GM18505 (cell line): ENCODE results near the gene HS3ST4.

Experiments used
- ATAC-seq: cut with Tn5 transposase; IDR thresholded peaks from one replicate; pipeline ENCODE4 v1.9.1; 2021; ENCODE audit not compliant: unreplicated experiment
- POLR2A ChIP-seq: IDR thresholded peaks from 4 replicates; pipeline ENCODE4 v1.6.1; 2011; ENCODE audit warnings: borderline replicate concordance; ENCODE audit not compliant: insufficient read depth, insufficient read length; ENCODE audit errors: extremely low read depth

Gene HS3ST4

DNA sequence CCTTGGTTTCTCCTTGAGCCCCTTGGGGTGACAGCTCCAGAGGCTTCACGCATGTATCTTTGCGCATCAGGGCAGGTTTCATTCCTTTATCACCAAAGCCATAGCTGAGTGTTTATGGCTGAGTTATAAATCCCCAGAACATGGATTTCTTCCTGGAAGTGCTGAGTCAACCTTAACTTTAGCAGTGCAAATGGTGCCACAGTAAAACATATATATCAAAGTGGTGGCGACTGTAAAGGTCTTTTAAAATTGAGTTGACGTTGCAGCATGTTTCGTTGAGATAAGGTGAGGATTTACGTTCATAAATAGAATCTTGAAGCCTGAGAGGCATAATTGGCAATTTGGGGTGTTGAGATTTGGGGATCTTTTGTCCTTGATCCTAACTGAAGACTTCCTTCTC lies 214.1 kb downstream of the HS3ST4 start:
- no peak for ATAC-seq
- no peak for TF ChIP-seq POLR2A

DNA sequence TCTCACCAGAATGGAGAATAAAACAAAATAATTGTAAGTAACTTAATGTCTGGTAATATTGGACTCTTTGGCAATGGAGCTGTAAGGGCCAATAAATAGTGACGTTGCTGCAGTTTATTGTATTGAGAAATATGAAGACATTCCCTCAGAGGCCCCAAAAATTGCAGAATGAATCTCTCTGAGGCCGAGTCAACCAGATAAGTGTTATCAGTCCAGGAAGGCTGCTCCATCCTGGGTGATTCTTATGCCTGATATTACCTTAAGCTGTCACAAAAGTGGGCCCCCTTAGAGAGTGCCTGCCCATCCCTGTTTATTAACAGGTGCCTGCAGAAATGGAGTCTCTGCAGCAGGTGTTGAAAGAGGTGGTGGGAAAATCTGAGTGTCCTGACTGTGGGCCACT lies 219.2 kb downstream of the HS3ST4 start:
- no peak for ATAC-seq
- TF ChIP-seq POLR2A = no peak

DNA sequence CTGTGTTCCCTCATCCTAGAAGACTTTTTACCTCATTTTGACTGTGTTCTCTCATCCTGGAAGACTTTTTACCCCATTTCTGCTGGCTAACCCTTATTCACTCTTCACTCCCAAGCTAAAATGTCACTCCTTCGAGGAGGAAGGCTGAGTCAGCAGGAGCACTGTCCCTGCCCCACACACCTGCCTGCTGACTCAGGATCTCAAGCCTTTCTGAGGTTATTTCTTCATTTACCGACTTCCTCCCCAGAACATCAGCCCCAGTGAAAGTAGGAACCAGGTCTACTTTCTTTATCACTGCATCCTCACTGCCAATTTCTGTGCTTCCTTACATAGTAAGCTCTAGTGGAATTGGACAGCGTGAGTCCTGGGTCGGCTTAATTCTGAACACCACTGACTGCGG lies 220.6 kb downstream of the HS3ST4 start:
- TF ChIP-seq POLR2A = no peak
- no peak for ATAC-seq

DNA sequence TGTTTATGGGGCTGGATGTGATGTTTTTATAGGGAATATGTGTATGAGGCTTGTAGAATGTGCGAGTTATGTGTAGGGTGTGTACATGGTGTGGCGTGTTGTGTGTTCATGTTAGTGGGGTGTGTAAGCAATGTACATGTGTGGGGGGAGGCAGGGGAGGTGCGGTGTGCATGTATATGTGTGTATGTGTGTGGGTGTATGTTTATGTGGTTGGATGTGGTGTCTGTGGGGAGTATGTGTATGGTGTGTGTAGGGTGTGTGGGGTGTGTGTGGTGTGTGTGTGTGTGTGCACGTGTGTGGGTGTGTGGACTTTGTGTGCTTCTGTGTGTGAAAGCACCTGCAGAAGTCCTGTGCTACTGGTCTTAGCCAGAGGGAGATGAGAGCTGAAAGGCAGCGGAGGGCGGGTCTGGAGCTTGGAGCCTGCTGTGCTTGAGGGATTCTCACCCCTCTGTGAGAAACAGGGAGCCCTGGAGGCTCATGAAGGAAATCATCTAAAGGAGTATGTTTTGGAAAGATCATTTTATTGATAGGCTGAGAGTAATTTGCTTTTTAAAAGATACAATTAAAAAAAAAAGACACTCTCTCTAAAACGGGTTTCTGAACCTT lies 222.7 kb downstream of the HS3ST4 start:
- no peak for ATAC-seq
- TF ChIP-seq POLR2A = no peak

DNA sequence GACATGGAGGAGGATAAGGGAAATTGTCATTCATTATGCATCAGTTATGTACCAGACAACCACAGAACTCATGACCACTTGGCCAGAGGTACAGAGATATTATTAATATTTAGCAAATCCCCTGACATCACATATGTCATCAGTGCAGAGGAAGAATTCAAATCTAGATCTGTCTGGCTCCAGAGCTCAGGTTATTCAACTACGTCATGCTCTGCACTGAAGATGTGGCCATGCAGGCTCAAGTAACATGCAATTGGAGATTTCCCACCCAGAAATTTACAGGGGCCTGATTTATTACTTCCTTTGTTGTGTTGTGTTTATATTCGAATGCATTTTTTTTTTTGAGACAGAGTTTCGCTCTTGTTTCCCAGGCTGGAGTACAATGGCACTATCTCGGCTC lies 224.3 kb downstream of the HS3ST4 start:
- no peak for ATAC-seq
- TF ChIP-seq POLR2A = no peak

DNA sequence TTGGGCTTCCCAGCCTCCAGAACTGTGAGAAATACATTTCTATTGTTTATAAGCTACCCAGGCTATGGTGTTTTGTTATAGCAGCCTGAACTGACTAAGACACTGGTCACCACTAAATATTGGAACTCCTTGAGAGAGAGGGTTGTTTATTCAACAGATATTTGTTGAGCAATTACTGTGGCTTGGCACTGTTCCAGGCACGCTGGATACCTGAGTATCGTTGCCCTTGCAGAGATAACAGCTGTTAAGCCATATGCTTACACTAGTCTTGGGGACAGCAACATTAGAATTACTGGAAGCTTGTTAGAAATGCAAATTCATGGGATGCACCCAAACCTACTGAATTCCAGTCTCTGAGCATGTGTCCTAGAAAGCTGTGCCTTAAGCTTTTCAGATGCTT lies 230.7 kb downstream of the HS3ST4 start:
- TF ChIP-seq POLR2A = no peak
- ATAC-seq = no peak

DNA sequence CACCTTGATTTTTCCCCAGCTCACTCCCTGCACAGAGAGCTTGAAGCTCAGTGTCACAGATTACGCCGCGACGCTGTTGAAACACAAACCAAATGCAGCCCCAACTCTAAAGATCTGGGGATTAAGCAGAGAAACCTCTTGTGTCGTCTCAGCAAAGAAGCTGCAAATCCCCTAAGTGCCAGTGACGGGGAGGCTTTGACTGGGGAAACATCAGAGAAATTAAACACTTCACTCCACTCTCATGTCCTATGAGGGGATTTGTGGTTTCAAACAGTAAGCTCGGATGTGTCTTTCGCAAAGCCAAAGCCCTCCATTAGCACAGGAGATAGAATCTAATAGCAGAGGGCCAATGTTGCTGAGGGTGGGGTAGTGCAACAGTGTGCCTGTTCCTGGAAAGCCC lies 233.7 kb downstream of the HS3ST4 start:
- no peak for ATAC-seq
- no peak for TF ChIP-seq POLR2A

DNA sequence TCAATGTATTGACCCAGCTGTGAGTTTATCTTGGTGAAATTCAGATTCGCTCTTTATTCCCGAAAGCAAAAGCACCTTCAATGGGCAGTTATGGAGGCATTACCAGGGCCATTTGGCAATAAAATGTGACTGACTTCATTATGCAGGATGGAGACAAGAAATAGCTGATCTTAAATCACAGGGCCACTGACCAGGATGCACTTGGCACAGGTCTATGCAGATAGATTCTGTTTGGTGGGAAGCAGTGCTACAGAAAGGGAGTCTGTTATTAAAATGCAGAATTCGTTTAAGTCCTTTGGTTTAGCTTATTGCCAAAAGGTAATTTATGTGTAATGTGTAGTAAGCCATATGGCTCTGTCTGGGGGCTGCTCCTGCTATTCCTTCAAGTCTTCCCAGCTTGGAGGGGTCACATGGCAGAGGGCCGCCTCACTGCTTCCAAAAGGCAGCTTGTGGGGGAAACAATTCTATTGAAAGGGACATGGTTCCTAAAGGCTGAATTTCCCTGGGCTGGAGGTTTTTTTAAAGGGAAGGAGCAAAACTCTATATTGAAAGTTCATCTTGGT lies 239.8 kb downstream of the HS3ST4 start:
- TF ChIP-seq POLR2A = no peak
- no peak for ATAC-seq

DNA sequence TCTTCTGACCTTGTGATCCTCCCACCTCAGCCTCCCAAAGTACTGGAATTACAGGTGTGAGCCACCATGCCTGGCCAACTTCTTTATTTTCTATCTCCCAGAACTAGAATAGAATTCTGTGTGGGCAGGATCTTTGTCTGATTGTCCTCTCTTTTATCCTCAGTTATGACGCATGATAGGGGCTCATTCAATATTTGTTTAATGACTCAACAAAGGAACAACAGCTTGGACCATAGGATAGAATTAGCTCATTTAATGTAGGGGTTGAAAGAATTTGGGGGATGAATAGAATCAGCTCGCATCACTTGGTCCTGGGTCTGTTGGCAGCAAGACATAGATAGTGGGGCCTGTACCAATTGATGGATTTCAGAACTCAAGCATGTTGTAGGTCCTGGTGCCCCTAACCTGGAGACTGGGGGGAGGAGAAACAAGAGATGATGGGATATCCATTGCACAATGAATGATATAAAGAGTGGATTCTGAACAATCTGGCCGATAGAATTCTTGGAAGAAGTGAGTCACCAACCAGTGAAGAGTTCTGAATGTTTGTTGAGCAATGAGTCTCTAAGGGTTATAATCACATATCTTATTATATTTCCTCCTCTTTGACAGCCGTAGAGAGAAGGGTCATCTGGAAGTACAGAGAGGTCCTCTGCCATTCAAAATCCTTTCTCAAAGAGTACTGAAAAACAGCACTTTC lies 250.2 kb downstream of the HS3ST4 start:
- ATAC-seq = no peak
- no peak for TF ChIP-seq POLR2A

DNA sequence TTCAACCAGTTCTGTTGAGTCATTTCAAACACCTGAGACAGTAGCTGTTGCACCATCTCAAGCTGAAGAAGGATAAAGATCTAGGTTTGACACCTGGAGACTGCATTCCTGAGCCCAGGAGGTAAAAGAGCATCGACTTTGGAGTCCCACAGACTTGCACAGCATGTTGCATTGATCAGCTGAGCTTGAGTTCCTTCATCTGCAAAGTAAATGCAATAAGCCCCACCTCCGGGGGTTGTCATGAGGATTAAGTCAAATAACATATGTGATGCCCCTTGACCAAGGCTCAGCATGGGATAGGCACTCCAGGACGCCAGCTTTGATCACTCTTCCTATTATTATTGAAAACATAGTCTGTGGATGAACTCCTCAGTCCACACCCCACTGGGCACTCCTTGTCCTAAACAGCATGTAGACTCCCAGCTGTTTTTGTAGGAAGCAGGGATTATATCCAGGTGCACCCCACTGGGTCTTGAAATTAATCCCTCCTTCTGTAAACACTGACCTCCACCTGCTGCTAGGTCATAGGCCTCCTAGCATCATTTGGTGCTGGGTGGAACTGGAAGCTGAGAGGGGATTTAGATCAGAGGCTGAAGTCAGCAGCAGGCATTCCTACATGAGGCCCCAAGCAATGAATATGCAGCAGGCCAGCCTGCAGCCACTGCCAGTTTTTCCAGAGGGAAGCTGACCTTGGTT lies 259.0 kb downstream of the HS3ST4 start:
- no peak for TF ChIP-seq POLR2A
- no peak for ATAC-seq

DNA sequence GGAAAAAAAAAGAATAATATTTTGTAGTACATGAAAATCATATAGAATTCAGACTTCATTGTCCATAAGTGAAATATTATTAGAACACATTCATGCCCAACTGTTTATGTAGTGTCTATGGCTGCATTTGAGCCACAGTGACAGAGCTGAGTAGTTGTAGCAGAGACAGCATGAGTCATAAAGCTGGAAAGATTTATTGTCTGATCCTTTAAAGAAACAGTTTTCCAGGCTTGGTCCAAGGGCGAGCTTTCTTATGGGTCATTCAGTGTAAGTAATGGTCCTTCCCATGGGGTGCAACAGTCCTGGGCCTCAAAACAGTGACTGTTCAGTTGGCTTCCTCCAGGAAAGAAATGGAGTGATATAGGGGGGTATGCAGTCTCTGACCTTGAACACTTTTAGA lies 260.2 kb downstream of the HS3ST4 start:
- TF ChIP-seq POLR2A = no peak
- ATAC-seq = no peak

DNA sequence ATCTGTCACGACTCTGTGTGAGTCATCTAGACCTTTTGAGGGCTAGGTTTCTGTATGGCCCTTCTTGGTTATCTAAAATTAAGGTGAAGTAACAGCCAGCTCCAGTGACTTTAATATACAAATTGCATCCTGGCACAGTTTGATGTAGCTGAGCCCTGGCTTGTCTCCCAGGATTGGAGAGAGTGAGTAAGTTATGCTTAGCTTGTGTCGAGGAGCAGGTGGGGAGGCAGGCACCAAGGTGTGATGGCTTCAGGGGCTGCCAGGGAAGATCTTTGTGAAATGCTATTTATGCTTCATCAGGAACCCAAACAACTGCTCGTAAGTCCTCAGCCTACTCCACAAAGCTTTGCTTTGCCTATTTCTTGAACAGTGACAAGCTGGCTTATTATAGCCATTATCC lies 261.2 kb downstream of the HS3ST4 start:
- no peak for TF ChIP-seq POLR2A

DNA sequence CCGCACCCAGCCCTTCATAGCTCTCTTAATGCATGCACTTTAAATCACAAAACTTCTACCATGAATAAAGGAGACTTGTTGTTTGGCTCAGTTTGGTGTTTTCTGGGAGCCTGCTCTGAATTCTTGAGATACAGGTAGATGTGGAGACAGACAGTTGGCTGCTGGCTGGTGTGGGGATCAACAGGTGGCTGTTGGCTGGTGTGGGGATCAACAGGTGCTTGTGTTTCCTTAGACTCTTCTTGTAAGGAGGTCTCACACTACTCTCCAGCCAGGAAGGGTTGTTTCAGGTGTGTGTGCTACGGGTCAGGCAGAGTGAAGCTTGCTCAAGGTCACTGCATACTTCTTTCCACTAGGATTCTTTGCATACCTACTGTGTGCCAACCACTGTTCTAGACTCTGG lies 265.9 kb downstream of the HS3ST4 start:
- no peak for TF ChIP-seq POLR2A
- ATAC-seq = no peak

More for the DNA sequence above, 261.2 kb downstream of the HS3ST4 start:
- no peak for ATAC-seq

DNA sequence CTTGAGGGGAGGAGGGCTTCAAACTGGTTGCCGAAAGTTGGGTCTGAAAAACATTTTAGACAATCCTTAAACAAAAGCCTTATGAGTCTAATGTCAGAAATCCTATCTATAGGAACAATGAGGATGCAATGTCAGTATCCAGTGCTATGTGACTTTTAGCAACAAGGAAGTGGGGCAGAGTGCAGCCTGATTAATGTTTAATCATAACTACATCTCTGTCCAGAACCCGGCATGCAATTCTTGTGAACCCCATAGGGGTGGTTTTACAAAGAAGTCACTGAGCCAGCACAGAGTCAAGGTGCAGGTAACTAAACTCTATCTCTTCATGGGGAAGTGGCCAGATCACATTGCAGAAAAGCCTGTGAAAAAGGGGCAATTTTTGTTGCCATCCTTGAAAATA lies 267.5 kb downstream of the HS3ST4 start:
- TF ChIP-seq POLR2A = no peak
- ATAC-seq = no peak
